GM18508 (cell line): ENCODE data around the gene IL34.
"Not testable (repeated sequence)": the region's sequence is repeated elsewhere in the genome, so short reads cannot be mapped to it uniquely, and the experiment has no call there.

Experiments
- ATAC-seq: cut with Tn5 transposase; IDR thresholded peaks from one replicate; pipeline ENCODE4 v1.9.1; 2021; ENCODE audit warnings: moderate number of reproducible peaks; ENCODE audit not compliant: insufficient read depth, unreplicated experiment

The IL34 gene

GRCh38 chr16:70646260-70647241, at the start of gene IL34:
Gene IL34 (plus strand): TSS chr16:70646559. CDS start chr16:70646948, 389 bp downstream.
- no peak for ATAC-seq

GRCh38 chr16:70597135-70597835, 49.1 kb upstream of the IL34 start:
- ATAC-seq = no peak

- no peak for ATAC-seq
Measured at GRCh38 chr16:70598937-70599503, 47.3 kb upstream of the IL34 start.

- no peak for ATAC-seq
Measured at GRCh38 chr16:70600730-70601129, 45.6 kb upstream of the IL34 start.

- no peak for ATAC-seq
Measured at GRCh38 chr16:70601576-70602575, 44.5 kb upstream of the IL34 start.

- ATAC-seq = no peak
Measured at GRCh38 chr16:70602831-70603230, 43.5 kb upstream of the IL34 start.

GRCh38 chr16:70604407-70605282, 41.7 kb upstream of the IL34 start:
- no peak for ATAC-seq

- ATAC-seq = no peak
Measured at GRCh38 chr16:70605283-70605657, 41.1 kb upstream of the IL34 start.

- ATAC-seq = no peak
Measured at GRCh38 chr16:70608521-70608920, 37.8 kb upstream of the IL34 start.

- no peak for ATAC-seq
Measured at GRCh38 chr16:70610273-70611223, 35.8 kb upstream of the IL34 start.

GRCh38 chr16:70611224-70611598, 35.1 kb upstream of the IL34 start:
- ATAC-seq = no peak

- ATAC-seq = no peak
Measured at GRCh38 chr16:70611785-70612303, 34.5 kb upstream of the IL34 start.

- no peak for ATAC-seq
Measured at GRCh38 chr16:70612931-70613330, 33.4 kb upstream of the IL34 start.

GRCh38 chr16:70614208-70614951, 32.0 kb upstream of the IL34 start:
- ATAC-seq = no peak

GRCh38 chr16:70615945-70616344, 30.4 kb upstream of the IL34 start:
- ATAC-seq = no peak

GRCh38 chr16:70621864-70622263, 24.5 kb upstream of the IL34 start:
- ATAC-seq = not testable (repeated sequence)

GRCh38 chr16:70627696-70628095, 18.7 kb upstream of the IL34 start:
- ATAC-seq = no peak
